GM12874 (cell line): ENCODE data around the gene SPAG6.
A peak's percentile ranks its signal among the peaks of the same experiment; 100 is the strongest.

ENCODE experiments used
- TF ChIP-seq, protein P1 (sequence below): IDR thresholded peaks from 2 replicates; pipeline ENCODE4 v1.5.1; 2011; ENCODE audit warnings: low read depth, mild to moderate bottlenecking, control low read depth, low read length, moderate library complexity; ENCODE audit not compliant: insufficient read depth

Gene SPAG6

DNA sequence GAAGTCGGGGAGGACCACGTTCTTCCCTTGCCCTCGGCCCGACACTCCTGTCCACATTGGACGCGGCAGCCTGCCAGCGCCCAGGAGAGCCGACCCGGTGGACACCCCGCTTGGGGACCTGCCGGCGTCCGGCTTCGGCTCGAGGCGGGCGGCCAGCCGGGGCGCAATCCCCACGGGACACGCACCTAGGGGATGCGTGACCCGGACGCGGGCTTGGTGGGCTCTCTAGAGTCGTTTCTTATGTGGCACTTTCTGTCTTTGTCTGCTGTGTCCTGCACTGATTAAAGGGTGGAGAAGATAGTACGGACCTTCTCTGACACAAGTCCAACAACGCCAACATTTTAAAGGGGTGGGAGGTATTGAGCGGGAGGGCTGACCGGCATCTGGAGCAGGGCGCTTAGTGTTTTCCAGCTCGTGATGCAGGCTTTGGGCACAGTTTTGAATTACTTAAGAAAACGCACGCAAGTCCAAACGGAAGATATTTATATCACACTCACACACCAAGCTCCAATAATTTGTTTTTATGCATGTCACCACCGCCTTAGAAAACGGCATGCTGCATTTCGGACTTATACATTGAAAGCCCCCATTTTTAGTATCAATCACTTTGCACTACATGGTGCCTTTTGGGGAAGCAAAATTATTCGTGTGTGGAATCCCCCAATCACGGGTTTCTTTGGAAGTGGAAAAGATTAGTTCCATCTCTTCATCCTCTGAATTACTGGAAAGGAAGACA, 3.9 kb upstream of the SPAG6 start:
- TF ChIP-seq, protein P1, sequence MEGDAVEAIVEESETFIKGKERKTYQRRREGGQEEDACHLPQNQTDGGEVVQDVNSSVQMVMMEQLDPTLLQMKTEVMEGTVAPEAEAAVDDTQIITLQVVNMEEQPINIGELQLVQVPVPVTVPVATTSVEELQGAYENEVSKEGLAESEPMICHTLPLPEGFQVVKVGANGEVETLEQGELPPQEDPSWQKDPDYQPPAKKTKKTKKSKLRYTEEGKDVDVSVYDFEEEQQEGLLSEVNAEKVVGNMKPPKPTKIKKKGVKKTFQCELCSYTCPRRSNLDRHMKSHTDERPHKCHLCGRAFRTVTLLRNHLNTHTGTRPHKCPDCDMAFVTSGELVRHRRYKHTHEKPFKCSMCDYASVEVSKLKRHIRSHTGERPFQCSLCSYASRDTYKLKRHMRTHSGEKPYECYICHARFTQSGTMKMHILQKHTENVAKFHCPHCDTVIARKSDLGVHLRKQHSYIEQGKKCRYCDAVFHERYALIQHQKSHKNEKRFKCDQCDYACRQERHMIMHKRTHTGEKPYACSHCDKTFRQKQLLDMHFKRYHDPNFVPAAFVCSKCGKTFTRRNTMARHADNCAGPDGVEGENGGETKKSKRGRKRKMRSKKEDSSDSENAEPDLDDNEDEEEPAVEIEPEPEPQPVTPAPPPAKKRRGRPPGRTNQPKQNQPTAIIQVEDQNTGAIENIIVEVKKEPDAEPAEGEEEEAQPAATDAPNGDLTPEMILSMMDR, result 0 out of 2 replicates have a peak, but pooled peaks have one; percentile 10

DNA sequence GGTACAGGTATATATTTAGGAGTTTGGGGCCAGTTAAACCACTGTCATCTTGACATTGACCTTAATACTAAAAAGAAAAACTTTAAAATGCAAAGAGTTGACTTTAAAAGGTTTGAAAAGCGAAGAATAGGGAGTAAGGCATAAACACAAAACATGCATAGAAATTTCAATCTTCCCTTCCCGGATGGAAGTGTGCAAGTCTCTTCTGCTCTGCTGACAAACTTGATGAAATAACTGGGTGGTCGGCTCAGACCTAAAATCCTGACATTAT, 3.4 kb upstream of the SPAG6 start:
- TF ChIP-seq, protein P1, result no peak

DNA sequence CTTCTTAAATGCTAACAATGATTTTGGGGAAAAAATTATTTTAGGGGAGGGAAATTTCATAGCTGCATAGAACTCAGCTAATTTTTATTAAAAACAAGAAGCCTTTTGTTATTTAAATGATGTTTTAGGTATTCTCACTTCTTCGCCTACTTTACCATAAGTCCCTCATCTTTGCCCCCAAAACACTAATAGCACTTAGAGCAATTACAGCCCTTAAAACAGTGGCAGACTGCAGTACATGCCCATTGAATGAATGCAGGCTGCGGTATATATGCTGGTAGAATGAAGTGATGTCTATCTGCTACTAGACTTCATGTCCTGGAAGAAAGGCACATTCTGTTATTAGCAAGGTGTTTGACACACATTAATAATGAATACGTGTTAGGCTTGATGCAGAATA, 2.9 kb upstream of the SPAG6 start:
- TF ChIP-seq, protein P1, result no peak

DNA sequence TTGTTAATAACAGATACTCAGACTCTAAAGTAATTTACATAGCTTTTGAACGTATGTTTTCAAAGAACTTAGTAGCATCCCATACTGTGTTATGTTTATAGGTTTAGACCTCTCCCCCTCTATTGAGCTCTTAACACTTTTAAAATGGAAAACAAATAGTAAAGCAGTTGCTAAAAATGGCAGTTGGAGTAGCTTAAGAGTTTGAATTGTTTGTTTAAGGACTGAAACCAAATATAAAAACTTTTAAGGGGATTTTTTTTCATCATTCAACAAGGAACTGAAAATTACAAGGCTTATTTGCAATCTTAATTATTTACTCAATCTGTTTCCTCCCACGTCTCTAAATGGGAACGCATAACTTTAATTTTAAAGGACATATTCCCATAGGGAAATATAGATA, 1.6 kb upstream of the SPAG6 start:
- TF ChIP-seq, protein P1, result no peak

DNA sequence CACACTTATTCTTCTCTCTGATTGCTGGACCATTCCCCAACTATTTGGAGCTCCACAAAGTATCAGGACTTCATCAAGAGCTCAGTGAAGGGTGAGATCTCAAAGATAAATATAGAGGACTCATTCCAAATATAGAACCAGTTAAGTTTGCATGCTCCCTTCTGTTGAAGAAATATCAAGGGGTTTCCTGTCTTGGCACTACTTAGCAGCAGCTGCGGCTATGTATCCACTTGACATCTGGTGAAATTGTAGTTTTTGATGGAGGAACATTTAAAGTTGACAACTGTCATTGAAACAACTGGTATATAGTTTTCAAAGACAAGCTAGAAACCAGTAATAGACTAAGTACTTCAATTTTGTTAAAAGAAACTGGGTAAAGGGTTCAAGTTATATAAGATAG, 1.0 kb upstream of the SPAG6 start:
- TF ChIP-seq, protein P1, result no peak

DNA sequence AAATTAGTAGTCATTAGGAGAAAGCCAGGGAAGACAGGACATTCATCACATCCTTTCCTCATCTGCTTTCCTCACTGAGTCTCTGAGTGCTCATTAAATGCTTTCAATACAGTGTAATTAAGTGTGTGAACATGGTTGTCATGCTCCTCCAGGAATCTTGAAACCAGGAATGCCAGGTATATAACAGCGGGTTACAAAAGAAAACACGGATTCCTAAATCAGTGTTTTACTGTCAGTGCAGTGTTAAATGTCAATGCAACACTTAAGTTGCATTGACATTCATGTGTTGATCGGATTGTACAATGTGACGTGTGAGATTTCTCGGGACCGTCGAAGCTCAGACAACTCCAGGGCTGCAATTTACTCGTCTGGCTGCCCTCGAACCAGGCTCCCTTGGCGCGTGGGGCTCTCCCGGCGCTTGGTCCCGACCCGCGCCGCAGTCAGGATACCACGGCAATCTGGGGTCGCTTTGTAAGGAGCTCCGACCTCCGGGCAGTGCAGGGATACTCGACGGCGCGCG, 455 bp upstream of the SPAG6 start:
- TF ChIP-seq, protein P1, result no peak

DNA sequence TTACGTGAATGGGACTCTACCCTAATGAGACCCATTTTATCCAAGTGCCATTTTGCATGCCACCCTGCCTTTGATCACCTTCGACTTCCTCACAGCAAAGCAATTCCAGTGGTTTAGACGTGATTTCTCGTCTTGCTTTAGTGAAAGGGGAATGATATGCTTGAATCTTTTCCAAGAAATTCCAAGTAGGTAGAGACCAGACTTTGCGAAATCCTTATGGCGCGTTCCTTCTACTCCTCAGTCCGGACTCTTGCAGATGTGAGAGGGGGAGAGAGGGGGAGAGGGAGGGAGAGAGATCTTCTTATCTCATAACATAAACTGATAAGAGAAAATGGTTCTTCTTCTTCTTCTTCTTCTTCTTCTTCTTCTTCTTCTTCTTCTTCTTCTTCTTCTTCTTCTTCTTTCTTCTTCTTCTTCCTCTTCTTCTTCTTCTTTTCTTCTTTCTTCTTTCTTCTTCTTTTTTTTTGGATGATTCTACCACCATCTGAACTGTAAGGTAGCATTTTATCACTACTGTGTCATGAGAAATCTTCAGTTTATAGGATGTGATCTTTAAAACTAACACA, 883 bp downstream of the SPAG6 start:
- TF ChIP-seq, protein P1, result no peak
